ENCODE data around the gene FAM124A. TPM values are rescaled to one million over a fixed set of nuclear protein-coding genes. Genes with fewer than 3 reads are reported as not detected.

The FAM124A gene
- total RNA-seq, 2 donors from 2014 or later, result 5.5 to 11.2 TPM

DNA sequence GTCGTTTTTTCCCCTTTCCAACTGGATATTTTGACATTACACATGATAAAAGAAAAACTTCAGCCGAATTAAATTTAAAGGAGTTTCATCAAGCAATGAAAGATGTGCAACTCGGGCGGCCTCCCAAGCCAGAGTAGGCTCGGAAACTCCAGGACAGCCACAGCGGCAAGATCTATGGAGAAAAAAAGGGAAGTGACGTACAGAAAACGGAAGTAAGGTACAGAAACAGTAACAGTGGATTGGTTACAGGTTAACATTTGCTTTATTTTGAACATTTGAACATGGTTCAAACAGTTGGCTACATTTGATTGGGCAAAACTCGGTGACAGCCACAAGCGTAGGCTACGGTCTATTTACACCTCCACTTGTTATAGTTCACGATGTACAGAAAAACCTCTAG, 30.5 kb upstream of the FAM124A start:
- H3K4me3 ChIP-seq, result no peak overlapping the region
- WGBS, result 90% methylated on average over 12 of the region's 12 CpGs
- intact Hi-C loops (cut with DNase I), result no loop called here

DNA sequence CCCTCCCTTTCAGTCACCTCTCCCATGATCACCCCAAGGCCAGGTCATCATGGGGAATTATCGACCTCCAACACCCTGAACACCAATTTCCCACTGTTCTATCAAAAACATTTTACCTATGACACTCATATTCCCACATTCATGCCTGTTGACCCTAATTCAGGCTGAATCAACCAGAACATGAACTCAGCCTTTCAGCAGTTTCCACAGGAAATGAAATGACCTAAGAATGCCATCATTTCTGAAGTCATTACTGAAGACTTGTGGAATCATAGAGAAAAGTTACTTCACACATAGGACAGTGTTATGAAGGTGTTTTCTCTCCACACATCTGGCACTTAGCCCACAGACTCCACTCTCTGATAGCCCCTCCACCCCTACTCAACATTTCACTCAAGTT, 29.9 kb upstream of the FAM124A start:
- 88% methylated on average over 1 of the region's 1 CpG for WGBS
- H3K36me3 ChIP-seq, result no peaks in the 10 kb centered on the region
- TF ChIP-seq POLR2A (IDR thresholded peaks at IDR 0.05) (no peak), POLR2AphosphoS5 (IDR thresholded peaks at IDR 0.05) (no peak)
- TF ChIP-seq, protein P1, sequence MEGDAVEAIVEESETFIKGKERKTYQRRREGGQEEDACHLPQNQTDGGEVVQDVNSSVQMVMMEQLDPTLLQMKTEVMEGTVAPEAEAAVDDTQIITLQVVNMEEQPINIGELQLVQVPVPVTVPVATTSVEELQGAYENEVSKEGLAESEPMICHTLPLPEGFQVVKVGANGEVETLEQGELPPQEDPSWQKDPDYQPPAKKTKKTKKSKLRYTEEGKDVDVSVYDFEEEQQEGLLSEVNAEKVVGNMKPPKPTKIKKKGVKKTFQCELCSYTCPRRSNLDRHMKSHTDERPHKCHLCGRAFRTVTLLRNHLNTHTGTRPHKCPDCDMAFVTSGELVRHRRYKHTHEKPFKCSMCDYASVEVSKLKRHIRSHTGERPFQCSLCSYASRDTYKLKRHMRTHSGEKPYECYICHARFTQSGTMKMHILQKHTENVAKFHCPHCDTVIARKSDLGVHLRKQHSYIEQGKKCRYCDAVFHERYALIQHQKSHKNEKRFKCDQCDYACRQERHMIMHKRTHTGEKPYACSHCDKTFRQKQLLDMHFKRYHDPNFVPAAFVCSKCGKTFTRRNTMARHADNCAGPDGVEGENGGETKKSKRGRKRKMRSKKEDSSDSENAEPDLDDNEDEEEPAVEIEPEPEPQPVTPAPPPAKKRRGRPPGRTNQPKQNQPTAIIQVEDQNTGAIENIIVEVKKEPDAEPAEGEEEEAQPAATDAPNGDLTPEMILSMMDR (IDR thresholded peaks at IDR 0.05), result no peak
- intact Hi-C loops (cut with DNase I), result no loop called here
- peaks cover 5% of the 10 kb centered on the region for H3K4me1 ChIP-seq (replicated peaks)
- no peaks in the 10 kb centered on the region for H3K27me3 ChIP-seq (replicated peaks; ENCODE audit: insufficient read depth)
- no peak overlapping the region for H3K4me3 ChIP-seq
- DNase-seq (ENCODE audit: low spot score), result no peak
- no peaks in the 10 kb centered on the region for H3K9me3 ChIP-seq
- H3K27ac ChIP-seq, result no peak overlapping the region

More for the DNA sequence above, 30.5 kb upstream of the FAM124A start:
- TF ChIP-seq POLR2AphosphoS5 (IDR thresholded peaks at IDR 0.05) (no peak), POLR2A (IDR thresholded peaks at IDR 0.05) (no peak)
- TF ChIP-seq, protein P1 (IDR thresholded peaks at IDR 0.05), result no peak
- peaks cover 5% of the 10 kb centered on the region for H3K4me1 ChIP-seq (replicated peaks)
- DNase-seq (ENCODE audit: low spot score), result no peak
- no peaks in the 10 kb centered on the region for H3K36me3 ChIP-seq
- H3K27me3 ChIP-seq (replicated peaks; ENCODE audit: insufficient read depth), result no peaks in the 10 kb centered on the region
- H3K9me3 ChIP-seq, result no peaks in the 10 kb centered on the region
- no peak overlapping the region for H3K27ac ChIP-seq

DNA sequence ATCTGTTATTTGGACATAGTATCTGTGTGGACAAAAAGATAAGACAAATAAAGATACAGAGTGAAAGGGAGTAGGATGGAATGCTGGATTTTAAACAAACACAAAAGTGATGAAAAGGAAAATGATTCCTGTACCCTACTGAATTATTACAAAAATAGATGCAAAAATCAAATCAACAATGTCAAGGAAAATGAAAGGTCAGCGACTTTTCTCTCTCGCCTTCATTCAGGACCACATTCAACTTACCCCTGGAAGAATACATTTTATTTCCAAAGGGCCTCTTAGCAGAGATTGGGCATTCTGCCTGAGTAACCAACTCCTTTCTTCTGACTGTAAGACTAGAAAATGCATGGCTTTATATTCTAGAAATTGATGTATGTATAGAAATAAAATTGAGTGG, 28.8 kb upstream of the FAM124A start:
- intact Hi-C loops (cut with DNase I), result no loop called here
- DNase-seq (ENCODE audit: low spot score), result no peak
- Histone ChIP-seq H3K4me3 (no peak overlapping the region), H3K36me3 (no peaks in the 10 kb centered on the region), H3K27ac (no peak overlapping the region), H3K27me3 (replicated peaks; ENCODE audit: insufficient read depth) (no peaks in the 10 kb centered on the region), H3K9me3 (no peaks in the 10 kb centered on the region), H3K4me1 (replicated peaks) (peaks cover 5% of the 10 kb centered on the region)
- WGBS, result 89% methylated on average over 2 of the region's 2 CpGs
- no peak for TF ChIP-seq POLR2AphosphoS5 (IDR thresholded peaks at IDR 0.05)
- no peak for TF ChIP-seq POLR2A (IDR thresholded peaks at IDR 0.05)
- TF ChIP-seq, protein P1 (IDR thresholded peaks at IDR 0.05), result no peak

DNA sequence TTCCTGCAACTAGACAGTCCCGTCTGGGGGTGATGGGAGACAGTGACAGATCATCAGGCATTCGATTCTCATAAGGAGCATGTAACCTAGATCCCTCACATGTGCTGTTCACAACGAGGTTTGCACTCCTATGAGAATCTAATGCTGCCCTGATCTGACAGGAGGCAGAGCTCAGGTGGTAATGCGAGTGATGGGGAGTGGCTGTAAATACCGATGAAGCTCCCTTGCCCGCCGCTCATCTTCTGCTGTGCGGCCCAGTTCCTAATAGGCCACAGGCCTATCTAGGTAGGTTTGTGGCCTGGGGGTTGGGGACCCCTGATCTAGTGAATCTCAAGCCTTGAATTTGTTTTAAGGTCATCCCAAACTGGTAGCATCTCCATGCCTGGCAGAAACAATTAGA, 27.3 kb upstream of the FAM124A start:
- DNase-seq (ENCODE audit: low spot score), result no peak

DNA sequence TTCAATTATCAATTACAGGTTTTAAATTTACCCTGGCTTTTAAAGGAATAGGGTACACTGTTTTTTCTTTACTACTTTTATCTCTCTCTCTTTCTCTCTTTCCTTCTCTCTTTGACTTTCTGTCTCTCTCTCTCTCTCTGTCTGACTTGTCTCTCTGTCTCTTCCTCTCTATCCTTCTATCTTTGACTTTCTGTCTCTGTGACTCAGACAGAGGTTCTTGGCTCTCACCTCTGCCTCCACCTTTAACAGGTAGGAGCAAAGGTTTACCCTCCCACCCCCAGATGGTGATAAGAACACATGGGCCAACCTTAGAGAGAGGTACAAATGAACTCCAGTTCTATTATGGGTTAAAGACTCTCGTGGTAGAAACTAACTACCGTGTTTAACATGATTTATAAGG, 20.3 kb upstream of the FAM124A start:
- Histone ChIP-seq H3K27ac (no peak overlapping the region), H3K36me3 (no peaks in the 10 kb centered on the region), H3K4me3 (no peak overlapping the region), H3K27me3 (replicated peaks; ENCODE audit: insufficient read depth) (no peaks in the 10 kb centered on the region), H3K9me3 (no peaks in the 10 kb centered on the region), H3K4me1 (replicated peaks) (no peaks in the 10 kb centered on the region)
- intact Hi-C loops (cut with DNase I), result no loop called here
- WGBS, result 47% methylated on average over 2 of the region's 2 CpGs
- no peak for DNase-seq (ENCODE audit: low spot score)
- TF ChIP-seq, protein P1 (IDR thresholded peaks at IDR 0.05), result no peak
- TF ChIP-seq POLR2AphosphoS5 (IDR thresholded peaks at IDR 0.05), result no peak
- TF ChIP-seq POLR2A (IDR thresholded peaks at IDR 0.05), result no peak

More for the DNA sequence above, 27.3 kb upstream of the FAM124A start:
- WGBS, result 88% methylated on average over 8 of the region's 8 CpGs
- TF ChIP-seq POLR2AphosphoS5 (IDR thresholded peaks at IDR 0.05), result no peak
- no peak for TF ChIP-seq POLR2A (IDR thresholded peaks at IDR 0.05)
- TF ChIP-seq, protein P1 (IDR thresholded peaks at IDR 0.05), result no peak
- no peaks in the 10 kb centered on the region for H3K9me3 ChIP-seq
- no peak overlapping the region for H3K4me3 ChIP-seq
- no peaks in the 10 kb centered on the region for H3K4me1 ChIP-seq (replicated peaks)
- H3K36me3 ChIP-seq, result no peaks in the 10 kb centered on the region
- H3K27me3 ChIP-seq (replicated peaks; ENCODE audit: insufficient read depth), result no peaks in the 10 kb centered on the region
- intact Hi-C loops (cut with DNase I), result no loop called here
- H3K27ac ChIP-seq, result no peak overlapping the region
